Myometrial cell (primary cell): Measurements from ENCODE around the gene DDX39B. TPM values are rescaled to one million over a fixed set of nuclear protein-coding genes. Genes with fewer than 3 reads are reported as not detected.

Experiments used
- total RNA-seq: library from RNA; depleted of rRNA; stranded (reverse); fragments of >200 nt; gene quantifications from 2 replicates; pipeline ENCODE4 v1.2.3, GENCODE V29; 2015

The DDX39B gene
- total RNA-seq = 564 and 622 TPM in 2 replicates

DNA sequence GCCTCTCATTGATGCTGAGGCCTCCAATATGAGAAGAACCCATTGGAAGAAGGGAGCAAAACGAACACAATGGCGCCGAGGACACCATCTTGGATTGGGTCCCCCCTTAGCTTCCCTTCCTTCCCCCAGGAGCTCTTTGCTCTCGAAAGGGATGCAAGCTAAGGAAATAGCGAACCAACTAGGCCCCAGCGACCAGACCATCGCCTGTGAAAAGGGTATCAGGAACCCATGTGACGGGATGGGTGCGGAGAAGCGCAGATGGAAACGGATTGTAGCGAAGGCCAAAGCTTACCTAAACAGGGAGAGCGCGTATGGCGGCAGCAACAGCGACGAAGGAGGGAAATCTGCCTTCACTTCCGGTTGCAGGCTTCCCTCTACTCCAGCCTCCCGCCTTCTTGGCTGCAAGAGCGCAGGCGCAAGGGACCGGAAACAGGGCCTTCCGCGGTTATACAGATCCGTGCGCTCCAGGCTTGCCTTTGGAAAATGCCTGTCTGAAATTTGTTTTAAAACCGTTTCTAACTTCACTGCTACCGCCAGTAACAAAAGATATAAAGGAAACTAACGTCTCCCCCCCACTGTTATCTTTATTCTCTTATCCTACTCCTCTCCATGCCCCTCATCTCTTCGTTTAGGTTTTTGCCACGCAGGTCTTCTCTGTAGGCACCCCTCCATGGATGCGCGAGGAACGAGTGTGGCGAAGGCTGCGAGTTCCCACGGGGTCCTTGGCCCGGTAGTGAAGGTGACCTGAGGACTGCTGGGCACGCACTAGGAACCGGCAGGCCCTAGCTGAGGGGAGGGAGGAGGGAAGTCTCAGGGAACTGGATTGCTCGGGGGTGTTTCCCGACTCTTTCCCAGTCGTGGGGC, at the start of gene DDX39B:
Gene DDX39B (minus strand): TSS at position 346 of the 864 bp plus-strand sequence. CDS start 1,471 bp downstream, outside the sequence.

DNA sequence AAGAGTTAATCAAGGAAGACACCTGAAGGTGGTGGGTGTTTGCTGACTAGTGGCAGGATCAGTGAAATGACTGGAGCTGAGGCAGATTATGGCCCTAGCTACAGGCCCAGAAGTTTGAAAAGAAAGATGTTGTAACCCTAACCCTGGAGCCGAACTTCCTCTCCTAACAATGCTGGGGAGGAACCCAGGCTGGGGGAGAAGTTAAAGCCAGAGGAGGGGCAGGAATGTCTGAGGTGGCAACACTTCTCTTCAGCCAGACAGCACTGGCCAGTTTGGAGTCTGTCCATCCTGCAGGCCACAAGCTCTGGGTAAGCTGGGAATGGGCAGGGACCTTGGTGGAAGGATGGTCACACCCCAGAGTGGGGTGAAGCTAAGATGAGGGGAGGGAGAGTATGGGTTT, 44.2 kb upstream of the DDX39B start, which contains the start of gene LST1:
Gene LST1 (plus strand): TSS at position 270 of the 400 bp plus-strand sequence. CDS start 1,023 bp downstream, outside the sequence.

DNA sequence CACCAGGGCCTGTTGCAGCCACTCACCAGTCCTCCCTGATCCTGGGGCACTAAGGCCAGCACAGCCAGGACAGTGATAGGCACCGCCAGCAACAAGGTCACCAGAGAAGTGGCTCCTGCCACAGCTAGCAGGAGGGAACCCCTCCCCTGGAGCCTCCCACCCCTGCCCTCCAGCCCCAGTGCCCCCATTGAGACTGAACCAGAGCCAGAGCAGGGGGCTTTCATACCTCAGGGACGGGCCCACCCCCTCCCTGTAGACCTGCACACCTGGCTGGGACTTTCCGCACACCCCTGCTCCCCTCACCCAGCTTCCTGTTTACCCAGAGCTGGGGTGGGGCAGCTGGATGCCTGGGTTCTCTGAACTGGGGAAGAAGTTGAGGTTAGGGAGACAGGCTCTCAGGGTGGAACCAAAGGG, 40.4 kb upstream of the DDX39B start, which contains the start of gene LTB:
Gene LTB (minus strand): TSS at position 195 of the 414 bp plus-strand sequence. CDS start 7 bp downstream, at position 188.

DNA sequence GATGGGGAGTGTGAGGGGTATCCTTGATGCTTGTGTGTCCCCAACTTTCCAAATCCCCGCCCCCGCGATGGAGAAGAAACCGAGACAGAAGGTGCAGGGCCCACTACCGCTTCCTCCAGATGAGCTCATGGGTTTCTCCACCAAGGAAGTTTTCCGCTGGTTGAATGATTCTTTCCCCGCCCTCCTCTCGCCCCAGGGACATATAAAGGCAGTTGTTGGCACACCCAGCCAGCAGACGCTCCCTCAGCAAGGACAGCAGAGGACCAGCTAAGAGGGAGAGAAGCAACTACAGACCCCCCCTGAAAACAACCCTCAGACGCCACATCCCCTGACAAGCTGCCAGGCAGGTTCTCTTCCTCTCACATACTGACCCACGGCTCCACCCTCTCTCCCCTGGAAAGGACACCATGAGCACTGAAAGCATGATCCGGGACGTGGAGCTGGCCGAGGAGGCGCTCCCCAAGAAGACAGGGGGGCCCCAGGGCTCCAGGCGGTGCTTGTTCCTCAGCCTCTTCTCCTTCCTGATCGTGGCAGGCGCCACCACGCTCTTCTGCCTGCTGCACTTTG, 33.6 kb upstream of the DDX39B start, which contains the start of gene TNF:
Gene TNF (plus strand): TSS at position 231 of the 567 bp plus-strand sequence. CDS start 177 bp downstream, at position 408.

DNA sequence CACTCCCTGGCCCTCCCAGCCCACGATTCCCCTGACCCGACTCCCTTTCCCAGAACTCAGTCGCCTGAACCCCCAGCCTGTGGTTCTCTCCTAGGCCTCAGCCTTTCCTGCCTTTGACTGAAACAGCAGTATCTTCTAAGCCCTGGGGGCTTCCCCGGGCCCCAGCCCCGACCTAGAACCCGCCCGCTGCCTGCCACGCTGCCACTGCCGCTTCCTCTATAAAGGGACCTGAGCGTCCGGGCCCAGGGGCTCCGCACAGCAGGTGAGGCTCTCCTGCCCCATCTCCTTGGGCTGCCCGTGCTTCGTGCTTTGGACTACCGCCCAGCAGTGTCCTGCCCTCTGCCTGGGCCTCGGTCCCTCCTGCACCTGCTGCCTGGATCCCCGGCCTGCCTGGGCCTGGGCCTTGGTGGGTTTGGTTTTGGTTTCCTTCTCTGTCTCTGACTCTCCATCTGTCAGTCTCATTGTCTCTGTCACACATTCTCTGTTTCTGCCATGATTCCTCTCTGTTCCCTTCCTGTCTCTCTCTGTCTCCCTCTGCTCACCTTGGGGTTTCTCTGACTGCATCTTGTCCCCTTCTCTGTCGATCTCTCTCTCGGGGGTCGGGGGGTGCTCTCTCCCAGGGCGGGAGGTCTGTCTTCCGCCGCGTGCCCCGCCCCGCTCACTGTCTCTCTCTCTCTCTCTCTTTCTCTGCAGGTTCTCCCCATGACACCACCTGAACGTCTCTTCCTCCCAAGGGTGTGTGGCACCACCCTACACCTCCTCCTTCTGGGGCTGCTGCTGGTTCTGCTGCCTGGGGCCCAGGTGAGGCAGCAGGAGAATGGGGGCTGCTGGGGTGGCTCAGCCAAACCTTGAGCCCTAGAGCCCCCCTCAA, 30.5 kb upstream of the DDX39B start, which contains the start of gene LTA:
Gene LTA (plus strand): TSS at position 249 of the 871 bp plus-strand sequence. CDS start 454 bp downstream, at position 703.

DNA sequence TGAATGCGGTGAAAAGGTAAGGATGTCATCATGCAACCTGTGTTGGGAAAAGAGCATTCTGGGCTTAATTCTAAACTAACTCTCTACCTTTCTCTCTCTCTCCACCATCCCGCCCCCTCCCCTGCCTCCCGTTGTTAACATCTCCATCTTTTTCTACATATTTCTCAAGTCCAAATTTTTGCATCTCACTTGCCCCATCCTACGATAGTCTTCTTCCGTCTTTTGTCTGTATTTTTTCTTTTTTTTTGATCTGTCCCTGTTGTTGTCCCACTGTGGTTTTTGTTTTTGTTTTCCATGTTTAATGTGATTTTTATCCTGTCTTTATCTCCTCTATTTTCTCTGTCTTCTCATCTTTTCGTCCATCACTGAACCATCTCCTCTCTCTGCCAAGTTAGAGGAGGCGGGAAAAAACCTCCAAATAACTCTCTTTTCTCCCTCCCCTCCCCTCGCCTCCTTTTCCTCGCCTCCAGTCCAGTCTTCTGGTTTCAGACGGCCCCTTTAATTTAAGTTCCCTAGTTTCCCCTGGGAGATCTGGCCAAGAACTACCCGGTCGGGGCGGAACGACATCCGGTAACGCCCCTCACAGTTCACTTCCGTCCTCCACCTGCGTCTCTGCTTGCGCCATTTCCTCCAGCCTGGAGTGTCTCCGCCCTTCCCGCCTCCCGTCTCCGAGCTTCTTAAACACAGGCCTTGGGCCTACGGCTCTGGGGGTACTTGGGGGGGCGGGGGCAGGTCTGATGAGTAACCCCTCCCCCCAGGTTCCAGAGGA, 5.3 kb upstream of the DDX39B start, which contains the start of gene NFKBIL1:
Gene NFKBIL1 (plus strand): TSS at position 651 of the 769 bp plus-strand sequence. CDS start 87 bp downstream, at position 738.

DNA sequence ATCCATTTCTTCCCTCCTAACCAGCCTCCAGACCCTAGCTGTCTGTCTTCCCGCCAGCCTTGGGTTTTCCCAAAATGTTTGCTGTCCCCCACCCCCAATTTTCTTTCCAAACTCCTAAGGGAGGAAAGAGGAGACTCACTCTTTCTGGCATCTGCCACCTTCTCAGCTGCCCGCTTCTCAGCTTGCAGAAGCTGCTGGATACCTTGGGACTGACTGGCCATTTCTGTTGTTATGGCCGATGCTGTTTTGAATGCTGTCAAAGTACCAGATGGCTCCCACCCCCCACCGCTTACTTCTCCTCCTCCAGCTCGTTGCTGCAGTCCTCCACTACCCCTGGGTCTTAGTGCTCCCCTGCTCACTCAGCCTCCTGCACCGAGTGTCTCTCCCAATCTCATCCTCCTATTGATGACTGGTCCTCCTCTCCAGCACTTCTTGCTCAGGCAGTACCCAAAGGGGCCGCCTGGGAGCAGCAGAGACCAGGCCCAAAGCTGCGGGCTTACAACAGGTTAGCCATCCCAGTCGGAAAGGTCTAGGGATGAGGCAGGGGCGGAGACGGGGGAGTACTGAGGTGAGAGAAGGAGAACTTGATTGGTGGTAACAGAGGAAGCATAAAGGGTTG, 4.6 kb upstream of the DDX39B start, which contains the start of gene ATP6V1G2:
Gene ATP6V1G2 (minus strand): TSS at position 270 of the 619 bp plus-strand sequence. CDS start 49 bp downstream, at position 221.

DNA sequence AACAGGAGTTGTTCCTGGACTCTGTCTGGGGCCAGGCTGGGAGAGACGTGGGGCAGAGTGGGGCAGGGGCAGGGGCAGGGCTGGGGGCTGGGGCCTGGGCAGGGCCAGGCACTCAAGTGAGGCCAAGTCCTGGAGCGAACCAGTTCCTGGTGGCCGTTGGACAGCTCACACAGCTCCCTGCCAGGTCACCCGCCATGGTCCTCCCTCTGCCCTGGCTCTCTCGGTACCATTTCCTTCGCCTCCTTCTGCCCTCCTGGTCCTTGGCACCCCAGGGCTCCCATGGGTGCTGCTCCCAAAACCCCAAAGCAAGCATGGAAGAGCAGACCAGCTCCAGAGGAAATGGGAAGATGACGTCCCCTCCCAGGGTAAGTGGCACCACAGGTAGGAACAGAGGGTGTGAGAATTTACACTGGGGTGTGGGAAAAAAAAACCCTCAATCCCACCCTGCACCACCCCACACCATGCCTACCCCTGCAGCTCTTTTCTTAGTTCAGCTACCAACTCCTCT, 12.9 kb downstream of the DDX39B start, which contains the start of gene MCCD1:
Gene MCCD1 (plus strand): TSS at position 142 of the 508 bp plus-strand sequence. CDS start 53 bp downstream, at position 195.

DNA sequence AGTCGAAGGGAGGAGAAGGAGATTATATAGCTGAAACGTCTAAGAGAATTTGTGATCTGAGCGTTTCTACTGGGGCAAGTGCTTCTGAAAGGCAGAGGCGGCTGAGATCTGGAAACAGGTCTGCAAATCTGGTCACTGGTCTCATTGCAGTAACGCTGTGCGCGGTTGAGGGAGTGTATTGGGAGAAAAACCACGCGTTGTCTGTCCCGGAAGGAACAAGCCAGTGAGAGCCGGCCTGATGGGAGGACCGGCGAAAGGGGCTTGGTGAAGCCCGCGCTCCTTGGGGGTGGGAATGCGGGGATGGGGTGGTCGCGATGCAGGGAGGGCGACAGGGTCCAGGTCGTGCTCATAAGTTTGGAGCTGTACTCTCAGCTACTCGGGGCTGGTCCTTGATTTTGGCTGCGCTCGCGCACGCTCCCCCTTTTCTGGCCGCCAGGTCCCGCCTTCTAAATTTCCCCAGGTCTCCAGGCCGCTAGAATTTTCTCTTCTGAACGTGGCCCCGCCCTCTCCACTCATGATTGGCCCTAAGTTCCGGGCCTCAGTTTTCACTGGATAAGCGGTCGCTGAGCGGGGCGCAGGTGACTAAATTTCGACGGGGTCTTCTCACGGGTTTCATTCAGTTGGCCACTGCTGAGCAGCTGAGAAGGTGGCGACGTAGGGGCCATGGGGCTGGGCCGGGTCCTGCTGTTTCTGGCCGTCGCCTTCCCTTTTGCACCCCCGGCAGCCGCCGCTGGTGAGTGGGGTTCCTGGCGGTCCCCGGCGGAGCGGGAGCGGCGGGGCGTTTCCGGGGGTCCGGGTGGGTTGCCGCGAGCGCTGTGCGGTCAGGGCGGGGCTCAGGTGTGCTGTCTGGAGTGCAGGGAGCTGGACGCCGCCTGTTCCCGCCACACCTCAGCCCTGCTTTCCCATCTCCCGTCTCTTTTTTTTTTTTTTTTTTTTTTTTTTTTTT, 44.0 kb downstream of the DDX39B start, which contains the start of gene MICB:
Gene MICB (plus strand): TSS at position 615 of the 946 bp plus-strand sequence. CDS start 49 bp downstream, at position 664.

Other genes with a start within 250 kb of the DDX39B start
- gene HLA-B, start 184.8 kb downstream of the DDX39B start, total RNA-seq = 276 and 296 TPM in 2 replicates
- 104 and 132 TPM in 2 replicates for gene MICA, start 138.4 kb downstream of the DDX39B start, total RNA-seq
- 25.7 and 26.2 TPM in 2 replicates for gene MICB, start 43.9 kb downstream of the DDX39B start, total RNA-seq
- not detected in 2 replicates for gene MCCD1, start 13.0 kb downstream of the DDX39B start, total RNA-seq
- 0.18 and 0.58 TPM in 2 replicates for gene ATP6V1G2, start 4.6 kb upstream of the DDX39B start, total RNA-seq
- 22.0 and 28.5 TPM in 2 replicates for gene NFKBIL1, start 5.6 kb upstream of the DDX39B start, total RNA-seq
- not detected in 2 replicates for gene LTA, start 30.3 kb upstream of the DDX39B start, total RNA-seq
- gene TNF, start 33.6 kb upstream of the DDX39B start, total RNA-seq = not detected in 2 replicates
- gene LTB, start 40.4 kb upstream of the DDX39B start, total RNA-seq = not detected in 2 replicates
- not detected in 2 replicates for gene LST1, start 44.3 kb upstream of the DDX39B start, total RNA-seq
- gene NCR3, start 51.0 kb upstream of the DDX39B start, total RNA-seq = not detected in 2 replicates
- gene AIF1, start 73.2 kb upstream of the DDX39B start, total RNA-seq = not detected in 2 replicates
- 77.8 and 81.9 TPM in 2 replicates for gene PRRC2A, start 78.7 kb upstream of the DDX39B start, total RNA-seq
- gene BAG6, start 110.7 kb upstream of the DDX39B start, total RNA-seq = 241 and 292 TPM in 2 replicates
- gene APOM, start 113.9 kb upstream of the DDX39B start, total RNA-seq = 1.4 and 1.7 TPM in 2 replicates
- 17.0 and 20.9 TPM in 2 replicates for gene C6orf47, start 118.8 kb upstream of the DDX39B start, total RNA-seq
- gene GPANK1, start 123.0 kb upstream of the DDX39B start, total RNA-seq = 12.4 and 16.1 TPM in 2 replicates
- gene CSNK2B, start 124.1 kb upstream of the DDX39B start, total RNA-seq = 281 and 300 TPM in 2 replicates
- 0.58 and 2.7 TPM in 2 replicates for gene LY6G5B, start 128.0 kb upstream of the DDX39B start, total RNA-seq
- gene LY6G5C, start 139.1 kb upstream of the DDX39B start, total RNA-seq = 0.29 and 1.1 TPM in 2 replicates
- 41.6 and 52.5 TPM in 2 replicates for gene ABHD16A, start 161.3 kb upstream of the DDX39B start, total RNA-seq
- not detected in 2 replicates for gene LY6G6F, start 164.9 kb upstream of the DDX39B start, total RNA-seq
- gene LY6G6D, start 173.3 kb upstream of the DDX39B start, total RNA-seq = not detected in 2 replicates
- gene LY6G6C, start 179.7 kb upstream of the DDX39B start, total RNA-seq = not detected in 2 replicates
- gene MPIG6B, start 181.4 kb upstream of the DDX39B start, total RNA-seq = not detected in 2 replicates
- gene DDAH2, start 187.3 kb upstream of the DDX39B start, total RNA-seq = 63.1 and 65.7 TPM in 2 replicates
- 1,096 and 1,127 TPM in 2 replicates for gene CLIC1, start 194.5 kb upstream of the DDX39B start, total RNA-seq
- gene MSH5, start 198.0 kb upstream of the DDX39B start, total RNA-seq = 7.8 and 16.7 TPM in 2 replicates
- 1.8 and 2.3 TPM in 2 replicates for gene SAPCD1, start 220.7 kb upstream of the DDX39B start, total RNA-seq
- under 0.01 TPM in 1 of 2 replicates, not detected in the other for gene VWA7, start 235.3 kb upstream of the DDX39B start, total RNA-seq